Measurements from ENCODE around the gene NRXN3. TPM values are rescaled to one million over a fixed set of nuclear protein-coding genes. Genes with fewer than 3 reads are reported as not detected.

The NRXN3 gene
- total and polyA plus RNA-seq, 2 experiments from 2014 or later, result 1.0 to 1.8 TPM

- Histone ChIP-seq H3K79me2 (replicated peaks; ENCODE audit: insufficient read depth) (no peaks in the 10 kb centered on the region), H3K27ac (ENCODE audit: low read depth) (no peak overlapping the region), H3F3A (replicated peaks; ENCODE audit: low read depth) (no peaks in the 10 kb centered on the region), H3K4me2 (no peak overlapping the region), H2AFZ (no peak overlapping the region), H4K20me1 (replicated peaks; ENCODE audit: insufficient read depth) (no peaks in the 10 kb centered on the region), H3K4me1 (ENCODE audit: insufficient read depth) (no peaks in the 10 kb centered on the region), H3K36me3 (ENCODE audit: insufficient read depth) (no peaks in the 10 kb centered on the region), H3K27me3 (ENCODE audit: insufficient read depth) (no peaks in the 10 kb centered on the region), H3K9me2 (ENCODE audit: insufficient read depth) (no peaks in the 10 kb centered on the region), H3K4me3 (no peak overlapping the region)
- Mint-ChIP-seq H3K27me3 (ENCODE audit: insufficient read depth, low read depth, poor library complexity) (peaks cover 2% of the 10 kb centered on the region), H3K4me3 (no peak overlapping the region), H3K4me1 (peaks cover 5% of the 10 kb centered on the region; the same call in 1 of the 3 replicates), H3K27ac (no peak overlapping the region), H3K36me3 (ENCODE audit: low read depth) (no peaks in the 10 kb centered on the region), H3K9me3 (no peaks in the 10 kb centered on the region)
- ATAC-seq (no peak), DNase-seq (ENCODE audit: low spot score) (no peak)
- TF ChIP-seq ZNF331 (CRISPR knock-in tag; IDR thresholded peaks at IDR 0.05; ENCODE audit: low read depth), result no peak
- TF ChIP-seq ZNF462 (CRISPR knock-in tag; IDR thresholded peaks at IDR 0.05), result no peak
- no peak for TF ChIP-seq STAT1 (IDR thresholded peaks at IDR 0.05; ENCODE audit: unreplicated experiment)
- TF ChIP-seq CREB1 (CRISPR knock-in tag; IDR thresholded peaks at IDR 0.05; ENCODE audit: low read depth), result no peak
- no peak for TF ChIP-seq POLR2AphosphoS5 (IDR thresholded peaks at IDR 0.05; ENCODE audit: low read depth)
- TF ChIP-seq EZH2 (IDR thresholded peaks at IDR 0.05; ENCODE audit: low read depth, unreplicated experiment), result no peak
These were observed 906.3 kb downstream of the NRXN3 start for GRCh38 chr14:79076428-79076827.

- H3K27me3 Mint-ChIP-seq (ENCODE audit: insufficient read depth, low read depth, poor library complexity), result peaks cover 2% of the 10 kb centered on the region
- H3K79me2 ChIP-seq (replicated peaks; ENCODE audit: insufficient read depth), result no peaks in the 10 kb centered on the region
- no peaks in the 10 kb centered on the region for H3K36me3 Mint-ChIP-seq (ENCODE audit: low read depth)
- H3K4me3 Mint-ChIP-seq, result no peak overlapping the region
- no peaks in the 10 kb centered on the region for H3K36me3 ChIP-seq (ENCODE audit: insufficient read depth)
- no peak overlapping the region for H3K27ac Mint-ChIP-seq
- no peaks in the 10 kb centered on the region for H3K4me1 ChIP-seq (ENCODE audit: insufficient read depth)
- H3K27me3 ChIP-seq (ENCODE audit: insufficient read depth), result no peaks in the 10 kb centered on the region
- H3K4me1 Mint-ChIP-seq, result peaks cover 5% of the 10 kb centered on the region; the same call in 1 of the 3 replicates
- no peak for DNase-seq (ENCODE audit: low spot score)
- H3F3A ChIP-seq (replicated peaks; ENCODE audit: low read depth), result no peaks in the 10 kb centered on the region
- no peak overlapping the region for H2AFZ ChIP-seq
- H3K4me2 ChIP-seq, result no peak overlapping the region
- no peak overlapping the region for H3K4me3 ChIP-seq
- no peaks in the 10 kb centered on the region for H3K9me3 Mint-ChIP-seq
- ATAC-seq, result no peak
- no peak overlapping the region for H3K27ac ChIP-seq (ENCODE audit: low read depth)
- no peaks in the 10 kb centered on the region for H4K20me1 ChIP-seq (replicated peaks; ENCODE audit: insufficient read depth)
- no peaks in the 10 kb centered on the region for H3K9me2 ChIP-seq (ENCODE audit: insufficient read depth)
- TF ChIP-seq POLR2AphosphoS5 (IDR thresholded peaks at IDR 0.05; ENCODE audit: low read depth) (no peak), STAT1 (IDR thresholded peaks at IDR 0.05; ENCODE audit: unreplicated experiment) (no peak), NANOG (IDR thresholded peaks at IDR 0.05; ENCODE audit: borderline replicate concordance) (no peak), ZNF114 (CRISPR knock-in tag; IDR thresholded peaks at IDR 0.05) (no peak), EZH2phosphoT487 (IDR thresholded peaks at IDR 0.05; ENCODE audit: unreplicated experiment) (no peak), JUNB (IDR thresholded peaks at IDR 0.05; ENCODE audit: unreplicated experiment) (no peak)
These were observed 906.9 kb downstream of the NRXN3 start for GRCh38 chr14:79077096-79077495.

Data from GM23338 (cell line).